GM12875 (cell line): Measurements from ENCODE around the gene SHQ1.
"Not testable (repeated sequence)": the region's sequence is repeated elsewhere in the genome, so short reads cannot be mapped to it uniquely, and the experiment has no call there.

ENCODE experiments used
- H3K4me3 ChIP-seq: one replicate; pipeline ENCODE4 v1.5.1; 2011; ENCODE audit warnings: low read depth, low read length, control low read depth
- TF ChIP-seq, protein P1 (sequence below): IDR thresholded peaks from 2 replicates; pipeline ENCODE4 v1.5.1; 2011; ENCODE audit warnings: low read depth, mild to moderate bottlenecking, control low read depth, inconsistent platforms, low read length, moderate library complexity, borderline replicate concordance; ENCODE audit not compliant: insufficient read depth

SHQ1 gene

DNA sequence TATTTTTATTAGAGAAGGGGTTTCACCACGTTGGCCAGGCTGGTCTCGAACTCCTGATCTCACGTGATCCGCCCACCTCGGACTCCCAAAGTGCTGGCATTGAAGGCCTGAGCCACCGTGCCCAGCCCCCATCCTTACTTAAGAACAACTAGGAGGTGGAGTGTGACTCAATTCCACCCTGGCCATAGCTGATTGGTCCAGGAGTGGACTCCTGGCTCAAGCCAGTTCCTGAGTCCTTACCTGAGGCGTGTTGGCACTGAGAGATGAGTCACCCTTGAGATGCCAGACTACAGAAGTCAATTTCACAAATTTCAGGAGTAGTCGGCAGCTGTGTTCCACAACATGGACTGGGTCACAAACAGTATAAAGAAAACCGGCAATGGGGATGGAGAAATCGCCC is 124.2 kb downstream of the SHQ1 start:
- H3K4me3 ChIP-seq = no peak overlapping the region
- TF ChIP-seq, protein P1, sequence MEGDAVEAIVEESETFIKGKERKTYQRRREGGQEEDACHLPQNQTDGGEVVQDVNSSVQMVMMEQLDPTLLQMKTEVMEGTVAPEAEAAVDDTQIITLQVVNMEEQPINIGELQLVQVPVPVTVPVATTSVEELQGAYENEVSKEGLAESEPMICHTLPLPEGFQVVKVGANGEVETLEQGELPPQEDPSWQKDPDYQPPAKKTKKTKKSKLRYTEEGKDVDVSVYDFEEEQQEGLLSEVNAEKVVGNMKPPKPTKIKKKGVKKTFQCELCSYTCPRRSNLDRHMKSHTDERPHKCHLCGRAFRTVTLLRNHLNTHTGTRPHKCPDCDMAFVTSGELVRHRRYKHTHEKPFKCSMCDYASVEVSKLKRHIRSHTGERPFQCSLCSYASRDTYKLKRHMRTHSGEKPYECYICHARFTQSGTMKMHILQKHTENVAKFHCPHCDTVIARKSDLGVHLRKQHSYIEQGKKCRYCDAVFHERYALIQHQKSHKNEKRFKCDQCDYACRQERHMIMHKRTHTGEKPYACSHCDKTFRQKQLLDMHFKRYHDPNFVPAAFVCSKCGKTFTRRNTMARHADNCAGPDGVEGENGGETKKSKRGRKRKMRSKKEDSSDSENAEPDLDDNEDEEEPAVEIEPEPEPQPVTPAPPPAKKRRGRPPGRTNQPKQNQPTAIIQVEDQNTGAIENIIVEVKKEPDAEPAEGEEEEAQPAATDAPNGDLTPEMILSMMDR = no peak

DNA sequence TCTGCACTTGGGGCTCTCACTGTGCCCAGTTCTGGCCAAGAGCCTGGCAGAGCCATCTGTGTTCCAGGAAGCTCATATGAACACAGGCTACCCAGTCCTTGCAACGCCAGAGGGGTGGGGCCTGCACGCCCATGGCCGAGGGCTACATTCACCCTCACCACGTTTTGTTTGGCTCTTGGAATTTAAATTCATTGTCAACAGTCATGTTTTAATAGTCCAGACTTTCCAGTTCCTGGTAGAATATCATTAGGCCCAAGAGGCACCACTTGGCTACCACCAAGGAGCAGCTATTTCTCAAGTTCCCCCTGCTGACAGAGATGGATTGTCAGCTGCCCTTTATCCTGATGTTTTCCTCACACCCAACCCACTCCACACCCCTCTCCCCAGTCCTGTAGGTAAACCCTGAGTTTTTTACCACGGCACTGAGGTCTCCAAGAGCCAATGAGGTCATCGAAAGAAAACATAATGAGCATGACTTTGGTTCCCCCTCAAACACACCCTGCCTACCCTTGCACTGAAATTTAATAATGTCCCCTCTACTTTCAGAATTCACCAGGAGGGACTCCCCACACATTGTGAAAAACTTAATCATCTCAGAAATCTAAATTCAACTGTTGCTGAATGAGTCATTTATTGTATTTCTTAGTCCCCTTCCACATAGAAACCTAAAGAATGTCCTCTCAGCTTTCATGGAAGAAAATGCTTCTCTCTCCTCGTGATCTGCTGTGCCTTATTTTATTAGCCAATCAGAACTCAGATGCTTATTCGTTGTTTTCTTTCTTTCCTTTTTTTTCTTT is 125.1 kb downstream of the SHQ1 start:
- H3K4me3 ChIP-seq = no peak overlapping the region
- TF ChIP-seq, protein P1 = no peak

GRCh38 chr3:72721683-72722381 is 126.4 kb downstream of the SHQ1 start:
- TF ChIP-seq, protein P1 = no peak
- H3K4me3 ChIP-seq = no peak overlapping the region

- TF ChIP-seq, protein P1 = no peak
- no peak overlapping the region for H3K4me3 ChIP-seq
Observed at GRCh38 chr3:72720566-72720965, 127.7 kb downstream of the SHQ1 start.

GRCh38 chr3:72719137-72719536 is 129.1 kb downstream of the SHQ1 start:
- H3K4me3 ChIP-seq = no peak overlapping the region
- TF ChIP-seq, protein P1 = no peak

- H3K4me3 ChIP-seq = not testable (repeated sequence)
Observed at GRCh38 chr3:72714135-72714534, 134.1 kb downstream of the SHQ1 start.

GRCh38 chr3:72710471-72710870 is 137.8 kb downstream of the SHQ1 start:
- not testable (repeated sequence) for H3K4me3 ChIP-seq

- no peak overlapping the region for H3K4me3 ChIP-seq
- TF ChIP-seq, protein P1 = no peak
Observed at GRCh38 chr3:72708441-72708840, 139.8 kb downstream of the SHQ1 start.
